ENCODE results near the gene MOSPD3. TPM values are rescaled to one million over a fixed set of nuclear protein-coding genes. Genes with fewer than 3 reads are reported as not detected.

Gene MOSPD3
- total and polyA plus RNA-seq, 8 donors: 15.7 to 35.7 (median 31.4) TPM

GRCh38 chr7:100620239-100620638 is 7.9 kb downstream of the MOSPD3 start:
- H3K27me3 ChIP-seq: no peaks in the 10 kb centered on the region
- H3K4me3 ChIP-seq: no peak overlapping the region
- H3K9me3 ChIP-seq: no peaks in the 10 kb centered on the region
- H3K36me3 ChIP-seq: peaks cover 0 to 9% of the 10 kb centered on the region in 2 donors
- ATAC-seq (no peak), DNase-seq (no peak)
- H3K27ac ChIP-seq: no peak overlapping the region
- TF ChIP-seq CTCF (IDR thresholded peaks at IDR 0.05): no peak
- H3K4me1 ChIP-seq: no peaks in the 10 kb centered on the region
- intact Hi-C loops (cut with DNase I): no loop called here

- peaks cover 0 to 5% of the 10 kb centered on the region in 2 donors for H3K36me3 ChIP-seq
- TF ChIP-seq CTCF (IDR thresholded peaks at IDR 0.05): no peak
- no peak overlapping the region for H3K27ac ChIP-seq
- no peaks in the 10 kb centered on the region for H3K9me3 ChIP-seq
- ATAC-seq (no peak), DNase-seq (peak in 1 of 4 donors; percentile 75)
- no peaks in the 10 kb centered on the region for H3K4me1 ChIP-seq
- no peak overlapping the region for H3K4me3 ChIP-seq
- no peaks in the 10 kb centered on the region for H3K27me3 ChIP-seq
- intact Hi-C loops (cut with DNase I): no loop called here
Measured at GRCh38 chr7:100620804-100621203, 8.5 kb downstream of the MOSPD3 start.

DNA sequence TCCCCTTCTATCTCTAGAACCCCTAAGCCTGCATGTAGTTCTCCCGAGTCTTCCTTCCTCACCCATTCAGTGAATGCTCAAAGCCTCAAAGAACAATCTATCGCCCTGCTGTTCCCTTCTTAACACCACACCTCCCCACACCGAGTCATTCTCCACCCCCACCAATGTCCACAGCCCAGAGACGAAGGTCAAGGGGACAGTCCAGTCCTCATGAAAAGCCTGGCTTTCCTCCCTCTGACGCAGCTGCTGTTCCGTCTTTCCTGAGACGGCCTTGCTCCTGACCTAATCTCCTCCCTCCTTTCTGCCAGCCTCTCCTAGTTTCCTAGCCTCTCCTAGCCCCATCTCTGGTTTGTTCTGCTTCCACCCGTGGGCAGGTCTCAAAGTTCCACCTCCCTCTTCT is 9.2 kb downstream of the MOSPD3 start:
- intact Hi-C loops (cut with DNase I): no loop called here
- Histone ChIP-seq H3K27ac (no peak overlapping the region), H3K4me3 (no peak overlapping the region), H3K27me3 (no peaks in the 10 kb centered on the region), H3K9me3 (no peaks in the 10 kb centered on the region), H3K36me3 (peaks cover 0 to 5% of the 10 kb centered on the region in 2 donors), H3K4me1 (peaks cover 0 to 5% of the 10 kb centered on the region in 2 donors)
- ATAC-seq (no peak), DNase-seq (no peak)
- TF ChIP-seq CTCF (IDR thresholded peaks at IDR 0.05): no peak

DNA sequence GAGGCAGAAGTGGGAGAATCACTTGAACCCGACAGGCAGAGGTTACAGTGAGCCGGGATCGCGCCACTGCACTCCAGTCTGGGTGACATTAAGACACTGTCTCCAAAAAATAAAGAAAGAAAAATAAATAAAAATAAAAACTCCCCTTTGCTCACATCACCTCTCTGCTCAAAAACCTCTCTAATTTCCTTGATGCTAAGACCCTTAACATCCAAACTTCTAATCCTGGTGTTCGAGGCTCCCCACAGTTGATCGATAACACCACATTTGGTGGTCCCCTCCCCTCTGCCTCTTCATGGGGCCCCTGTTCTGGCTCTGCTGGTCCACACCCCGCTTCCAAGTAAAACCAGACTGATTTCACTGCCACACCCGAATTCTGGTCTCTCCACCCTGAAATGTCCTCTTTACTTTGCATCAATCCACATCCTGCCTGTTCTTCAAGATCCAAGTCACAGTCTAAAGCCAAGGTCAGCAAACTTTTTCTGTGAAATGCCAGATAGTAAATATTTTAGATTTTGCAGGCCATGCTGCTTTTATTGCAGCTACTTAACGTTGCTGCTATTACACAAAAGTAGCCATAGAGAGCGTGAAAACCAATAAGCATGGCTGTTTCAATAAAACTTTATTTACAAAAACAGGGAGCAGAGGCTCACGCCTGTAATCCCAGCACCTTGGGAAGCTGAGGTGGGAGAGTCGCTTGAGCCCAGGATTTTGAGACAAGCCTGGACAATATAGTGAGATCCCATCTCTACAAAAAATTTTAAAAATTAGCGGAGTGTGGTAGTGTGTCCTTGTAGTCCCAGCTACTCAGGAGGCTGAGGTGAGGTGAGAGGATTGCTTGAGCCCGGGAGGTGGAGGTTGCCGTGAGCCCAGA is 11.8 kb downstream of the MOSPD3 start:
- no peak for DNase-seq
- H3K9me3 ChIP-seq: no peaks in the 10 kb centered on the region
- no peak for ATAC-seq

More for the DNA sequence above, 11.8 kb downstream of the MOSPD3 start:
- intact Hi-C loops (cut with DNase I): no loop called here
- H3K36me3 ChIP-seq: peaks cover 0 to 5% of the 10 kb centered on the region in 2 donors
- no peak overlapping the region for H3K4me3 ChIP-seq
- peaks cover 0 to 13% of the 10 kb centered on the region in 2 donors for H3K4me1 ChIP-seq
- TF ChIP-seq CTCF (IDR thresholded peaks at IDR 0.05): no peak
- H3K27ac ChIP-seq: no peak overlapping the region
- H3K27me3 ChIP-seq: peaks cover 0 to 7% of the 10 kb centered on the region in 2 donors
